GM12874 (cell line): ENCODE results near the gene SERPINB7.

Experiments used
- CTCF ChIP-seq: IDR thresholded peaks from 2 replicates; pipeline ENCODE4 v1.5.1; 2011; ENCODE audit warnings: low read depth, mild to moderate bottlenecking, control low read depth, low read length, moderate library complexity; ENCODE audit not compliant: insufficient read depth

SERPINB7 gene

DNA sequence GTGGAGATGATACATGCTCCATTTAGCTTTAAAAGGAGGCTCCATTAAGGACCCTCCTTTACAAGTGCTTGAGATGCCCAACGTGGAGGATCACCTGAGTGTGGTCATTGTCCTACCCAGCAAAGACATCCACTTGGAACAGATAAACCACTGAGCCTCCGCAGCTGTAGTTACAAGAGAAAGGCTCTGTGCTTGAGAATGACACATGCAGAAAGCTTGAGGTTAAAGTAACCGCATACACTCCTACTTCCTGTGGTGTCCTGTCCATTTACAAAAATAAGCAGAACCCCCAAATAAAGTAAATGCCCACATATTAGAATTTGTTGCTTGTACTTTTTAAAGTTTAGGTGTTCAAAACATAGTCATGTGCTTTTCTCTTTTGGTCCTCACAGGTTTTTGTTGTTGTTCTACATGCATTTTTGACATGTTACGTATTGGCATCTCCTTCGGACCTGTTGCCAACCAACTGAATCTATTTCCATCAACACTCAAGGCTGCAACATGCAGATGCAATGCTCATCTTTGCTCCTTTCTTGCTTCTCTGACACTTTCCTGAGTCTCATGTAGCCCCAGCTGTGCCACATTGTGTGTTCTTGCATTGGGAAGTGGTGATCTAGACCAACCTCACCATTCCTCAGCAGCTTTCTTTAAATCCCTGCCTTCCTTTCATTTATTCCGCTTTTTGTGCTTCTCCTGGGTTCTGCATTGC, 56.0 kb downstream of the SERPINB7 start:
- TF ChIP-seq CTCF: no peak

DNA sequence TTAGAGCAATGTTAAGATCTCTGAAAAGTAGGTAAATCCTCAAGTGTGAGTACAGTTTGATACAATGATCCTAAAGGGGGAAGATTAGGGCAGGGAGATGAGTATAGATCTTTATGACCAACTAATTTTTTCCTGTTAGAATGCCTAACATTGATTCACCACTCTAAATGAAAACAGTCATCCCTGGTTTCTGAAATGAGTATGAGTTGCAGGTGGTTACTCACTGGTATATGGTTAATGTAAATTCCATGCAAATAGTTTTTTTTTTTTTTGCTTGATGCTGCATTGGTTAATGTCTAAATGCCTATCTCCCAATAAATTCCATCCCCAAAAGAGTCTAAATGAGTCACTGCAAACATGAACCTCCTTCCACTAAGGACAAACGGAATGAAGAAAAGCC, 57.3 kb downstream of the SERPINB7 start:
- no peak for TF ChIP-seq CTCF

- no peak for TF ChIP-seq CTCF
These were observed 59.4 kb downstream of the SERPINB7 start for GRCh38 chr18:63834471-63835113.

GRCh38 chr18:63836456-63836855, 61.2 kb downstream of the SERPINB7 start:
- TF ChIP-seq CTCF: no peak

- no peak for TF ChIP-seq CTCF
These were observed 62.4 kb downstream of the SERPINB7 start for GRCh38 chr18:63837590-63837989.

GRCh38 chr18:63843008-63843407, 67.8 kb downstream of the SERPINB7 start:
- TF ChIP-seq CTCF: no peak

DNA sequence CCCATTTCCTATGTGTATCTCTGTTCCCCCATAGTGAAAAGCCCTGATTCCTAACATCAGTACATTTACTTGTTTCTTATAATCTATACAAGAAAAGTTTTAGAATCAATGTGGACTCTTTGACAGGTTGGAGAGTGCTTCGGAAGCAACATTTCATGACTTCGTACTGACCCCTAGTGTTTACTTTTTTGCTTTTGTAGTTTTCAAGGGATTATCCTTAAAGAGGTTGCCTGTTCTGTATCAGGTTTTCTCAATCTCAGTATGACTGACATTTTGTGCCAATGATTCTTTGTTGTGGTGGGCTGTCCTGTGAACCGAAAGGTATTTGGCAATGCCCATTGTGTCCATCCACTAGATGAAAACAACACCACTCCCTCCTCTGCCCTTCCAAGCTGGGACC, 69.0 kb downstream of the SERPINB7 start:
- TF ChIP-seq CTCF: peak; percentile 24; the same call in 1 of the 2 replicates
